ENCODE results near the gene JMJD8.

The JMJD8 gene

DNA sequence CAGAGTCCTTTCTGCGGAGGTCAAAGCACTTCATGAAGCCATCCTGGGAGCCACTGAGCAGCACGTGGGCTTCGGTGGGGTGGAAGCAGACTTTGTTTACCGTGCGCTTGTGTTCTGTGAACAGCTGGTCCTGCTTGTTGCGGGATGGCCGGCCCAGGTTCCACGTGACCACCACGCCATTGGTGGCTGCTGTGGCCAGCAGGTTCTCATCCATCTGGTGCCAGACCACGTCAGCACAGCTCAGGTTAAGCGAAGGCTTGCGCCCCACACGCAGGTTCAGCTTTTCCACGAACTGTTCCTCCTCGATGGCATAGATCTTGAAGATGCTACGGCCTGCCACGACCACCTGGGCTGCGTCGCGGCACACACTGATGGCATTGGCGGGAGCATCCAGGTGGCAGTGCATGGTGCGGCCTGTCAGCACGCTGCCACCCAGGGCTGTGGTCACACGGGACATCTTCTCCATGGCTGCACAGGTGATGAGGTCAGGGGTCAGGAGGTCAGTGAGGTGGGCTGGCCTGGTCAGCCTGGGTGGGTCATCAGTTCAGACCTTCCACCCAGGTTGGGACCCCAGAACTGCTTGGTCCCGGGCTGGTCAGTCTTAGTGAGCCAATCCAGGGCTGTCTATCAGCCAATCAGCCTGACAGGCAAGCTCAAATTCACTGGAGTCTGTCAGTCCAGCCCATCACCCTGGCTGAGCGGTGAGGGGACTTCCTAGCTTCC lies 5.2 kb upstream of the JMJD8 start:
- DNase-seq: no peak

DNA sequence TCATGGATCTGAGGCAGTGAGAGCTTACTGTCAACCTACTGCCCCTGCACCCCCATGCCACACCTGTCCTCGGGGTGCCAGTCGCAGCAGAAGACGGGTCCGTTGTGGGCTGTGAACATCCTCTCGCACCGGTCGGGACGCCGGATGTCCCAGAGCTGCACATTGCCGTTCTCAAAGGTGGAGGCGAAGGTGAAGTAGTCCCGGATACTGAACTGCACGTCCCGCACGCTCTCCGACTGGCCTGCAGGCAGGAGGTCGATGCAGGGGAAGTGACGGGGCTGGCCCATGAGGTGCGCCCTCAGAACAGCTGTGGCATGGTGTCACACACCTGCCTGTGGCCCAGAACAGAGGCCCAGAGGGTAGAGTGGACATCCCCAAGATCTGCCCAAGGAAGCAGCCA lies 3.4 kb upstream of the JMJD8 start:
- DNase-seq: no peak

DNA sequence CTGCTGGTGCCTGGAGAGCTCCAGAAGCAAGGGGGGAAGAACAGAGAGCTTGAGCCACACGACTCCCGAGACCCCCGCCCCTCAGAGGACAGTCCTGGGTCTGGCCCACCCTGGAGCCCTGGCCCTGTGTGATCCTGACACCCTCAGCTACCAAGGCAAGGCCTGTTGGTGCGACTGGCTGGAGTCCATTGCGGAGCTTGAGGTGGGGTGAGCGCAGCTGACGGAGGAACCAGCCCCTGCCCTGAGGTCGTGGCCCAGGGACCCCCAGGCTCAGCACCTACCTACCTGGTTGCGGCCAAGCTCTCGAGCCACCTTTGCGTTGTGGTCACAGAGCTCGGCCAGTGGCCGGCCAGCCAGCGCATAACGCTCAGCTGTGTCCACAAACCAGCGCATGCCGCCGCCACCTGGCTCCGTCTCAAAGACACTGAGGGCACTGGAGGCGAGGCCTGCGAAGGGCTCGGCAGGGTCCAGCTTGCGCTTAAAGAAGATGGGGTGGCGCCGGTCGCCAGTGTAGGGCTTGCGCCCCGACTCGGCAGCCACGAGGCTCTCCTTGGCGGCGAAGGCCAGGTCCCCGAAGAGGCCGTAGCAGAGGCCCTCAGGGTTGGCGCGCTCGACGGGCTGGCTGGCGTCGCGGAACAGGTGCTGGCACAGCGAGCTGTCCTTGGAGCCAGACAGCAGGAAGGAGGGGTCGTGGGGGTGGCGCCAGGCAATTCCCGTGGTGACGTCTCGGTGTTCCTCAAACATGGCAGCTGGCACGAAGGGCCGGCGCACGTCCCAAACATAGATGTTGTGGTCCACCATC lies 2.5 kb upstream of the JMJD8 start:
- no peak for DNase-seq

DNA sequence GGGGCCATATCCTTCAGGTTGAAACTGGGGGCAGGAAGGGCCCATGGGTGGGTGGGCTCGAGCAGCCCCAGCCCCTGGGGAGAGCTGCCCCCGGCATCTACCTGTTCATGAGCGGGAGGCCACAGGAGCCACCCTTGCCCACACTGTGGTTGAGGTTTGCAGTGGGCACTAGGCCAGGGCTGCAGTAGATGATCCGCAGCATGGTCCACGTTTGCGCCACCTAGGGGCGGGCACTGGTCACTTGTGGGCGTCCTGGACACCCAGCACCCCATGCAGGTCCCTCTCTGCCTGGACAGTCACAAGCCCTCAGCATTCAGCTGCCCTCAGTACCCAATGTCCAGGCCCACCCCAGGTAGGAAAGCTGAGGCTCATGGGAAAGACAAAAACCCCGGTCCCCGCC lies 1.8 kb upstream of the JMJD8 start:
- DNase-seq: peak; percentile 40 to 65 (median 54)

DNA sequence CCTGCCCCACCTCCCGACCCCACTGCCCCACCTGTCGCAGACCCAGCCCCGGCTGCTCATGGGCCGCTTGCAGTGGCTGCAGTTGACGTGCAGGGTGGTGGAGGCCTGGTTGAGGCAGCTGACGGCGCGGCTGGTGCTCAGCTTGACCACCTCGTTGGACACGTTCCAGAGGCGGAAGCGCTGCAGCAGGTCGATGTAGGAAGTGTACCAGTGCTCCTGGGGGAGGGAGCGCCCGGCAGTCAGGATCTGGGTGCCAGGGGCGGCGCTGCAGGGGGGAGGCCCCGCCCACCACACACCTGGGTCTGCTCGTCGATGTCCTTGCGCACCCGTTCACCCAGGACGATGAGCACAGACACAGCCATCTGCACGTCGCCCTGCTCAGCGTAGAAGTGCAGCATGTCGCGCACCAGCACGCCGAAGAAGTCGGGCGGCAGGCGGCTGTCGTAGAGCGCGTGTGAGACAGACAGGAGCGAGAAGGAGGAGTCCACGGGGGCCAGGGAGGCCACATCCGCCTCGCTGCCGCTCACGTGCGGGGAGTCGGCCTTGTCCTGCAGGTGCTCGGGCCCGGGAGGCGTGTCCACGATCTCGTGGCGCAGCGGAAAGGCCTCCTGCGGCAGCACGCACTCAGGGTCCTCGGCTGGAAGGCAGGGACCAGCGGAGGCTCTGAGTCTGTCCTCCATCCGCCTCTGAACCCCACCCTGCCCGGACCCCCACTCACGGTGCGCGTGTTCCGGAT lies 995 bp upstream of the JMJD8 start:
- DNase-seq: peak; percentile 83 to 93 (median 91)

DNA sequence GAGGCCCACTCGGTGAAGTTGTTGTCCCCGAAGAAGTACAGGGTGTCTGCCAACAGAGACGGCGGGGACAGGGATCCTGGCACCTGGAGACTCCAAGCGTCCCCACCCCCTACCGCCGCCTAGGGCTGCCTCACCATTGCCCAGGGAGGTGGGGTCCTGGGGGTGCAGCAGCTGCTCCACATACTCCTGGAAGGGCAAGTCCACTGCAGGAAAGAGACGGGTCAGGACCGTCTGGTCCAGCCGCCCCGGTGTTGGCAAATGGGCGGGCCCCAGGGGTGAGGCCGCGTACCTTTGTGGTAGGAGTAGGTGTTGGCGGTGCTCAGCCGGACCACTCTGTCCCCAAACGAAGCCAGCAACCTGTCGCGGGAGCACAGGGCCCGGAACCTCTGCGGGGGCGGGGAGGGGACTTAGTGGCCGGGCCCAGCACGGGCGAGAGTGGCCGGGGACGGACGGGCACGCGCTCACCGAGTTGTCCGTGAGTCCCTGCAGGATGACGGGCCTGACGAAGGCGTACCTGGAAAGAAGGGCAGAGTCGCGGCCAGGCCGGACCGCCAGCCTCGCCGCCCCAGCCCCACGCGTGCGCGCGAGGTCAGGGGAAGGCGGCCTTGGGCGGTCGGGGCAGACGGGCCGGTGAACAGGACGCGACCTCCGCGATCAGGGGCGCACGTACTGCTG lies 601 bp downstream of the JMJD8 start:
- DNase-seq: no peak

DNA sequence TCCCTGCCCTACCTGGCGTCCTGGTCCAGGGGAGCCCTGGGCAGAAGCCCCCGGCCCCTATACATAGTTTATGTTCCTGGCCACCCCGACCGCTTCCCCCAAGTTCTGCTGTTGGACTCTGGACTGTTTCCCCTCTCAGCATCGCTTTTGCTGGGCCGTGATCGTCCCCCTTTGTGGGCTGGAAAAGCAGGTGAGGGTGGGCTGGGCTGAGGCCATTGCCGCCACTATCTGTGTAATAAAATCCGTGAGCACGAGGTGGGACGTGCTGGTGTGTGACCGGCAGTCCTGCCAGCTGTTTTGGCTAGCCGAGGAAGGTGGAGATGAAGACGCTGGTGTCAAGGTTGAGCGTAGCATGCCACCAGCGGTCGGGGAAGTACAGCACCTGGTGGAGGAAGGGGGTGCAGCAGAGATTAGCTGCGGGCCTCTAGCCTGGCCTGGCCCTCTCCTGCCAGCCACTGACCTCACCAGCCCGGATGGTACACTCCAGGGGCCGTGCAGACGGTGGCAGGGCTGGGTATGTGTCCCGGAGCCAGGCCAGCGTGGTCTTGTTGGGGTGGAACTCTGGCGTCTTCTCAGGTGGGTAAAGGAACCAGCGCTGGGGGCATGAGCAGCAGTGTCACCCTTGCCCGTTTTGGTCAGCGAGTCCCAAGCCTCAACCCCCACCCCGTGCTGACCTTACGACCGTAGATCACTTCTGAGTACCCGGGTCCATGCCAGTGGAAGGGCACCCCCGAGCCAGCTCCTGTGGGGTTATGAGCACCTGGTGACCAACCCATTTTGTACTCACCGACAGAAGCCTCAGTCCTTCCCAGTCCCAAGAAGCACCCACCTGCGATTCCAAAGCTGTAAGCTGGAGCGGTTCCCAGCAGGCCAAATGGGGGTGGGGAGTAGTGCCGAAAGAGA lies 1.4 kb downstream of the JMJD8 start:
- no peak for DNase-seq

DNA sequence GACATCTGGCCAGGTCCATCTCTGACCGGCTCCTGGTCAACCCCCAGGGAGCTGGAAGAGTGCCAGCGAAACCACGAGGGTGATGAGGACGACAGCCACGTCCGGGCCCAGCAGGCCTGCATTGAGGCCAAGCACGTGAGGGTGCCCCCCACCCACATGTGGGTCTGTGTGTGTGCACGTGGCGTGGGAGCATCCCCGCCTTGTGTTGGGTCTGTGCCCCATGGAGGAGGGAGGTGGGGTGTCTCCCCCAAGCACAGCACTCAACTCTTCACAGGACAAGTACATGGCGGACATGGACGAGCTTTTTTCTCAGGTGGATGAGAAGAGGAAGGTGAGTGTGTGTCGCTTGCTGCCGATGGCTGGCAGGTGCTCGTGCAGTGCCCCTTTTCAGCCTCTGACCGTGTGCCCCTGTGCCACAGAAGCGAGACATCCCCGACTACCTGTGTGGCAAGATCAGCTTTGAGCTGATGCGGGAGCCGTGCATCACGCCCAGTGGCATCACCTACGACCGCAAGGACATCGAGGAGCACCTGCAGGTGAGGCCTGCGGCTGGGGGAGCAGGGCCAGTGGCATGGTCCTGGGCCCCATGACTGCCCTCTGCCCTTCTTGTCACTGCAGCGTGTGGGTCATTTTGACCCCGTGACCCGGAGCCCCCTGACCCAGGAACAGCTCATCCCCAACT lies 2.2 kb downstream of the JMJD8 start:
- no peak for DNase-seq

DNA sequence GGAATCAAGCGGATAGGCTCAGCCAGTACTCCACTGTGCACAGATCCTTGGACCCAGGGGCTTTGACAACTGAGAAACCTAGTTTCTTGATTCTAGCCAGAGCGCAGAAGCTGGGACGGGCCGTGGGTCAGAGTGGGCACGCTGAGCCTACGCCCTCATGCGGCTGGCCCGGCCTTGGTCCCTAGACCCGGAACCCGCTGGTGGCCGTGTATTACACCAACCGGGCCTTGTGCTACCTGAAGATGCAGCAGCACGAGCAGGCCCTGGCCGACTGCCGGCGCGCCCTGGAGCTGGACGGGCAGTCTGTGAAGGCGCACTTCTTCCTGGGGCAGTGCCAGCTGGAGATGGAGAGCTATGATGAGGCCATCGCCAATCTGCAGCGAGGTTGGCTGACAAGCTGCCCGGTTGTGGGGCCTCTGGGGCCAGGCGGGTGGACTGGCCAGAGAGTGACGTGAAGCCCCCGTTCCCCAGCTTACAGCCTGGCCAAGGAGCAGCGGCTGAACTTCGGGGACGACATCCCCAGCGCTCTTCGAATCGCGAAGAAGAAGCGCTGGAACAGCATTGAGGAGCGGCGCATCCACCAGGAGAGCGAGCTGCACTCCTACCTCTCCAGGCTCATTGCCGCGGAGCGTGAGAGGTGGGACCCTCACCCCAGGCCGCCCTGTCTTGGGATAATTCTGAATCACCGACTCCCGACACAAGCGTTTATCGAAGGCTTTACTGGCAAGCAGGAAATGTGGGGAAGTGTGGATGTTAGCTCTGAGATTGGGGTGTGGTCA lies 3.0 kb downstream of the JMJD8 start:
- DNase-seq: peak in 1 of 3 experiments; percentile 32

DNA sequence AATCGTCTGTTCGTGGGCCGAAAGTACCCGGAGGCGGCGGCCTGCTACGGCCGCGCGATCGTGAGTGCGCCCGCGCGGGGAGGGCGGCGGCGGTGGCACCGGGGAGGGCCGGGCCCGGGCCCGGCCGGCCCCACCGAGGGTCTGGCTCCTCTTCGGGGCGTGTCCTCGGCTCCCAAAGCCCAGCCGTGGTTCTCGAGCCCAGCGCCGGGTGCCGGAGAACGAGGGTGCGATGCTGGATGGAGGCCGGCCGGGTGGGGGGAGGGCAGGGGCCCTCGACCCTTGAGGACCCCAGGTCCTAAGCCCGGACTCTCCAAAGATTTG lies 3.5 kb downstream of the JMJD8 start:
- no peak for DNase-seq

DNA sequence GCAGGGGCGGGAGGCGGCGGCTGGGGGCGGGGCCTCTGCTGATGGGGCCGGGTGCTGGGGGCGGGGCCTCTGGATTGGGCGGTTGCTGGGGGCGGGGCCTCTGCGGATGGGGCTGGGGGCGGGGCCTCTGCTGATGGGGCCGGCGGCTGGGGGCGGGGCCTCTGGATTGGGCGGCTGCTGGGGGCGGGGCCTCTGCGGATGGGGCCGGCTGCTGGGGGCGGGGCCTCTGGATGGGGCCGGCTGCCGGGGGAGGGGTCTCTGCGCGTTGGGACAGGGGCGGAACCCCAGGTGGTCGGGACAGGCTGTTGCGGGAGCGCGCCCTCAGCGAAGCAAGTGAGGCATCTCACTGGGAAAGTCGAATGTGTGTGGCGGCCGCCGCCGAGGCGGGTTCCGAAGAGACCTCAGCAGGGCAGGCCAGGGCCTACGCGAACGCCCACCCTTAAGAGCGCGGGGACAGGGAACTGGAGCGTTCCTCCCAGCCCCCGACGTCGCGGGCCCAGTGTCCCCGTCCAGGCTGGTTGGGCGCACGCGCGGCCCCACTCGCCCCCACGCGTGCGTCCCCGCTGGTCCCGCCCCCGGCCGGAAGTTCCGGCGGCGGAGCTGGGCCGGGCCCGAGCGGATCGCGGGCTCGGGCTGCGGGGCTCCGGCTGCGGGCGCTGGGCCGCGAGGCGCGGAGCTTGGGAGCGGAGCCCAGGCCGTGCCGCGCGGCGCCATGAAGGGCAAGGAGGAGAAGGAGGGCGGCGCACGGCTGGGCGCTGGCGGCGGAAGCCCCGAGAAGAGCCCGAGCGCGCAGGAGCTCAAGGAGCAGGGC lies 4.1 kb downstream of the JMJD8 start, which contains the start of gene STUB1:
Gene STUB1, plus strand, starts transcription at position 597 of the 811 bp plus-strand sequence. Its CDS starts 116 bp downstream, at position 713.
- peak; percentile 80 to 91 (median 90) for DNase-seq

DNA sequence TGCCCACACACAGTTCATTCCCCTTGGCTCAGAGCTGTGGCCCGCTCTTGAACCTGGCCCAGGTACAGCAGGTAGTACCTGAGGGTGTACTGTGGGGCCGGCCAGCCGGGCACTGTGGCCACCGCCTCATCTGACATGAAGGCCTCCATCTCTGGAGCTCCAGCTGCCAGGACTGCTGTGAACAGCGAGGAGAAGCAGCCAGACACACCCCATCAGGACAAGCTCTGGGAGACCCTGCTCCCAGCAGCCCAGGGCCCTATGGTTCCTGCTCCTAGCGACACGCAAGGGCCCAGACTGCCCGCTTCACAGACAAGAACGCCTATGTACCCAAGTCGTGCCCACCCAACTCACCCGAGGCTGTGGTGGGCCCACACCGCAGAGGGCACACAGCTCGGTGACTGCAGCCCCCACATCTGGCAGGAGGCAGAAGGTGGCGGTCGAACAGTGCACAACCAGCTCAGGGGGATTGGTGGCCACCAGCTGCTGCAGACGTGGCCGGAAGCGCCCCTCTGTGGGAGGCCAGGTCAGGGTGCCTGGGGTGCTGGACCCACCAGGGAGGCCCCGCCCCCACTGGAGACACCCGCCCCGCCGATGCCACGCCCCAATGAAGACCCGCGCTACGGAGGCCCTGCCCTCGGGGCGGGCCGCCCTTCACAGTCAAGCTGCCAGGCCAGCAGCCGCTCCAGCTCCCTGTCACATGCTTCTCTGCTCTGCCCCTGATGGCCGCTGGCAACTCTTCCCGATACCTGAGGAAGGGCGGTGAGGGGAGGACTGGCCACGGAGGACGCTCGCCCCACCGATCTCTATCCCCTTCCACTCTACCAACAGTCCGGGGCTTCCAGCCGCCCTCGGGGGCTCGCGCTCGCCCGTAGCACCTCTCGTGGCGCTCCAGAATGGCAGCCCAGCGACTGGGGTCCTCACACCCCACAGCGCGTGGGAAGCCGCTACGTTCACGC lies 5.0 kb downstream of the JMJD8 start:
- DNase-seq: peak; percentile 78 to 86 (median 80)

DNA sequence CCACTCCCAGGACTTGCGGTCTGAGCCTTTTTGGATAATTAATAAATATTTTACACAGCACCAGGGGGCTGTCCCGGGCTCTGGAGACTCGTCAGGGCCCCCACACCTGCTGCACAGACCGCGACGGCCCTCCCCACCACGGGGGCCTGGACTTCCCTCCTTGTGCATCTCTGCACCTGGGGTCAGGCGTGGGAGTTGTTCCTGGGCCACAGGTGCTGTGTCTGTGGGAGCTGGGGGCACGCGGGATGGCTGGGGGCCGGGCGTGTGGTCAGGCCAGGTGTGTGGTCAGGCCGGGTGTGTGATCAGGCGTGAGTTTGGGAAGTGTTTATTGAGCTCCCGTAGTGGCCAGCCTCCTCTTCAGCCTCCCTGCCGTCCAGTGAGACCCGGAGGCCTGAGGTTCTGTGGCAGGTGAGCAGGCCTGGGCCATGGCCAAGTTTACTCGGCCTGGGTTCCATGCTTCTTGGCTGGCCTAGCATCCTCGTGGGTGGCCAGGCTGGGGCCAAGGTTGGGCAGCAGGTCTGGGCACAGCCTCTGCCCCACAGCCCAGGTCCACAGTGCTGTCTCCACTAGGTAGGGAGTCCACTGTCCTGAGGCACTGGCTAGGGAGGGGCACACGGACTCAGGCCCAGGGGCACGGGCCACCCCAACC lies 5.8 kb downstream of the JMJD8 start:
- DNase-seq: no peak

DNA sequence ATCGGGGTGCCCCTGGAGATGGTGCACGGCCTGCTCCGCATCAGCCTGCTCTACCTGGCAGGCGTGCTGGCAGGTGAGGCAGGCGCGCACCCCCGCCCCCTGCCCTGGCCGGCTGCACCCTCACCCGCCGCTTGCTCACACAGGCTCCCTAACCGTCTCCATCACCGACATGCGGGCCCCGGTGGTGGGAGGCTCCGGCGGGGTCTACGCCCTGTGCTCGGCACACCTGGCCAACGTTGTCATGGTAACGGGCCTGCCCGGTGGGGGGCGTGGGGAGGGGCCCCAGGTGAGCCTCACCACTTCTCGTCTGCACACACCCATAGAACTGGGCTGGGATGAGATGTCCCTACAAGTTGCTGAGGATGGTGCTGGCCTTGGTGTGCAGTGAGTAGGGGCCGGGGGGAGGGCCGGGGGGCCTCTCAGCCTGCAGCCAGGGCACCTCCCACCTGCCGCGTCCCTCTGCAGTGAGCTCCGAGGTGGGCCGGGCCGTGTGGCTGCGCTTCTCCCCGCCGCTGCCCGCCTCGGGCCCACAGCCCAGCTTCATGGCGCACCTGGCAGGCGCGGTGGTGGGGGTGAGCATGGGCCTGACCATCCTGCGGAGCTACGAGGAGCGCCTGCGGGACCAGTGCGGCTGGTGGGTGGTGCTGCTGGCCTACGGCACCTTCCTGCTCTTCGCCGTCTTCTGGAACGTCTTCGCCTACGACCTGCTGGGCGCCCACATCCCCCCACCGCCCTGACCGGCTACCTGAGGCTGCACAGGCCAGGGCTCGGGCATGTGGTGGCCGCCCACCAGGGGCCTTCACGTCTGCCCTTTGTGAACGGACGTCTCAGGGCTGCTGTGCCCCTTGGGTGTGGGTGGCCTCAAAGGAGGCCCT lies 6.6 kb downstream of the JMJD8 start:
- DNase-seq: peak; percentile 83 to 89 (median 87)

DNA sequence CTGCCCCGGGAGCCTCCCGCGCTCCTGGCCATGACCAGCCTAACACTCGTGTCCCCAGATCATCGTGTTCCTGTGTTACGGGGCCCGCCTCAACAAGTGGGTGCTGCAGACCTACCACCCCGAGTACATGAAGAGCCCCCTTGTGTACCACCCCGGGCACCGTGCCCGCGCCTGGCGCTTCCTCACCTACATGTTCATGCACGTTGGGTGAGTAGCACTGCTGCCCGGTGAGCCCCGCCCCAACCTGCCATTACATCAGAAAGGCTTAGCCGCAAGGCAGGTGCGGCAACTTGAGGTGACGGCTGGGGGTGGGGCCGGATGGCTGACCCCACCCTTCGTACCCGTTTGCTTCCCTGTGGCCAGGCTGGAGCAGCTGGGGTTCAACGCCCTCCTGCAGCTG lies 7.2 kb downstream of the JMJD8 start:
- peak; percentile 87 to 94 (median 89) for DNase-seq

DNA sequence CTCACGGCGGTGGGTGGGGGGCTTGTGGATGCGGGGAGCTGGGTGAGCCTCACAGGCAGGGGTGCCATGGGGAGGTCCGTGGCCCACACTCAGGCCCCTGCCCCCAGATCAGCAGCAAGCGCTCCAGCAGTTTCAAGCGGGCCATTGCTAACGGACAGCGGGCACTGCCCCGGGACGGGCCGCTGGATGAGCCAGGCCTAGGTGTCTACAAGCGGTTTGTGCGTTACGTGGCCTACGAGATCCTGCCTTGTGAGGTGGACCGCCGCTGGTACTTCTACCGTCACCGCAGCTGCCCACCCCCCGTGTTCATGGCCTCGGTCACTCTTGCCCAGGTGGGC lies 7.6 kb downstream of the JMJD8 start:
- peak in 1 of 3 experiments; percentile 46 for DNase-seq
